Heart left ventricle (tissue), 13 donors: ENCODE results near the gene CXCL17.

ENCODE experiments used
- POLR2A ChIP-seq, 2 donors: fragments of 450-650 bp; IDR thresholded peaks; one replicate each; pipeline ENCODE4 v1.6.1; 2017; ENCODE audit warnings: antibody characterized with exemption in 2 of 2, mild to moderate bottlenecking in 2 of 2, moderate library complexity in 2 of 2
- TF ChIP-seq, protein P1 (sequence below), 12 donors: fragments of 200-600 bp; sonication (generic) in 4 of 12; IDR thresholded peaks; one replicate each; pipeline versions ENCODE4 v1.5.0 to v1.8.0; 2018 to 2022; ENCODE audit warnings: antibody characterized with exemption in 12 of 12, mild to moderate bottlenecking in 5 of 12
- donor health status: ischemic (EF 13 %, LVEDD 7.1; RV severe dilation, severe dysfunction).
- donor health status: DM: no; HTN: yes; CAD: no.
- donor health status: DM: no; HTN: no; CAD: no.
- donor health status: ischemic (EF 25% LVEDD 6.9; RV normal size, moderate dysfunction).
- donor health status: ischemic (EF 25% LVEDD 5.7; RV mildly dilated, moderate dysfunction).
- donor health status: ischemic (EF 35%, LVEDD 5.7; RV mildly dilated, moderate dysfunction).
- donor health status: nonischemic (EF 11% LVEDD 7.7; RV severe dilation, severe dysfunction).
- donor health status: DM: yes; HTN: yes; CAD: no.
- donor health status: PGD.
- donor health status: ischemic (EF 29% LVEDD 5.4; RV normal size, mild dysfunction).
- donor health status: nonischemic (EF 23%, LVEDD 6.1; RV moderate dilation, normal function).

DNA sequence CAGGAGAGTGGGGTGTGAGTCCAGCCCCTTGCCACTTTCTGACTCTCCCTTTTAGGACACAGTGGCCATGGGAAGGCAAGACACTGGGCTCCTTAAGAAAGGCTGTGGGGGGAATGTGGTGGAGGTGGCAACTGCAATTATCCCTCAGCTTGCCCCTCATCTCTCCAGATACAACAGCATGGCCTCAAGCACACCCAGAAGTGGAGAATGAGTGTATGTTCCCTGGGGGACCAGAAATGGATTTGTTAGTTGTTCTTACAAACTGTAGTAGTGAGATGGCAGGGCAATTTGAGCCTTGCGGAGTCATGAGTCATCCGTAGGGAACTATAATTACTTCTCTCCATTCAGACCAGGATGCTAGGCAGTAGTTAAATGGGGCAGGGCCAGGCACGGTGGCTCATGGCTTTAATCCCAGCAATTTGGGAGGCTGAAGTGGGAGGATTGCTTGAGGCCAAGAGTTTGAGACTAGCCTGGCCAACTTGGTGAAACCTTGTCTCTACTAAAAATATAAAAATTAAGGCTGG lies 25.6 kb upstream of the CXCL17 start:
- TF ChIP-seq POLR2A (IDR thresholded peaks at IDR 0.05) = no peak
- TF ChIP-seq, protein P1, sequence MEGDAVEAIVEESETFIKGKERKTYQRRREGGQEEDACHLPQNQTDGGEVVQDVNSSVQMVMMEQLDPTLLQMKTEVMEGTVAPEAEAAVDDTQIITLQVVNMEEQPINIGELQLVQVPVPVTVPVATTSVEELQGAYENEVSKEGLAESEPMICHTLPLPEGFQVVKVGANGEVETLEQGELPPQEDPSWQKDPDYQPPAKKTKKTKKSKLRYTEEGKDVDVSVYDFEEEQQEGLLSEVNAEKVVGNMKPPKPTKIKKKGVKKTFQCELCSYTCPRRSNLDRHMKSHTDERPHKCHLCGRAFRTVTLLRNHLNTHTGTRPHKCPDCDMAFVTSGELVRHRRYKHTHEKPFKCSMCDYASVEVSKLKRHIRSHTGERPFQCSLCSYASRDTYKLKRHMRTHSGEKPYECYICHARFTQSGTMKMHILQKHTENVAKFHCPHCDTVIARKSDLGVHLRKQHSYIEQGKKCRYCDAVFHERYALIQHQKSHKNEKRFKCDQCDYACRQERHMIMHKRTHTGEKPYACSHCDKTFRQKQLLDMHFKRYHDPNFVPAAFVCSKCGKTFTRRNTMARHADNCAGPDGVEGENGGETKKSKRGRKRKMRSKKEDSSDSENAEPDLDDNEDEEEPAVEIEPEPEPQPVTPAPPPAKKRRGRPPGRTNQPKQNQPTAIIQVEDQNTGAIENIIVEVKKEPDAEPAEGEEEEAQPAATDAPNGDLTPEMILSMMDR (IDR thresholded peaks at IDR 0.05) = no peak
